Fibroblast of pulmonary artery (primary cell): ENCODE results near the gene LPCAT2.

Source experiments
- DNase-seq: peaks from one replicate; pipeline ENCODE4 v3.0.0-alpha.2; 2010; ENCODE audit warnings: low read depth
- H3K4me3 ChIP-seq: replicated peaks from 2 replicates; pipeline ENCODE4 v1.5.1; 2011; ENCODE audit warnings: low read depth, mild to moderate bottlenecking, control low read depth, low read length, moderate library complexity
- CTCF ChIP-seq: IDR thresholded peaks from 2 replicates; pipeline ENCODE4 v1.5.1; 2011; ENCODE audit warnings: mild to moderate bottlenecking, control low read depth, low read length, inconsistent platforms; ENCODE audit errors: missing control alignments

LPCAT2 gene

GRCh38 chr16:55508941-55509931 lies at the start of gene LPCAT2:
TSS of gene LPCAT2 (plus strand) at chr16:55509072. CDS start at chr16:55509182, 110 bp downstream.
- peak; percentile 91 for DNase-seq
- peak within 1 kb of the TSS; percentile 83 for H3K4me3 ChIP-seq
- no peak for TF ChIP-seq CTCF

- no peak overlapping the region for H3K4me3 ChIP-seq
- TF ChIP-seq CTCF, result no peak
Measured at GRCh38 chr16:55462241-55462640, 46.6 kb upstream of the LPCAT2 start.

GRCh38 chr16:55464375-55464774 lies 44.5 kb upstream of the LPCAT2 start:
- no peak overlapping the region for H3K4me3 ChIP-seq
- TF ChIP-seq CTCF, result no peak
- DNase-seq, result no peak

More at GRCh38 chr16:55462241-55462640, 46.6 kb upstream of the LPCAT2 start:
- DNase-seq, result no peak

- TF ChIP-seq CTCF, result peak; percentile 100
- no peak overlapping the region for H3K4me3 ChIP-seq
- DNase-seq, result peak; percentile 90
Measured at GRCh38 chr16:55465077-55465896, 43.6 kb upstream of the LPCAT2 start.

GRCh38 chr16:55466209-55466608 lies 42.7 kb upstream of the LPCAT2 start:
- no peak for DNase-seq
- no peak for TF ChIP-seq CTCF

GRCh38 chr16:55467898-55468297 lies 41.0 kb upstream of the LPCAT2 start:
- DNase-seq, result no peak
- no peak for TF ChIP-seq CTCF
- H3K4me3 ChIP-seq, result no peak overlapping the region

More at GRCh38 chr16:55466209-55466608, 42.7 kb upstream of the LPCAT2 start:
- no peak overlapping the region for H3K4me3 ChIP-seq
